Cardiac fibroblast (primary cell): ENCODE results near the gene CDH8.

ENCODE experiments used
- DNase-seq, 2 donors: peaks; one replicate each; pipeline versions ENCODE4 v3.0.0 to v3.0.0-alpha.2; 2010; ENCODE audit warnings: low read depth in 2 of 2
- H3K4me3 ChIP-seq, 2 donors: replicated peaks in 1 of 2; 1 replicate in 1 of 2; 2 replicates in 1 of 2; pipeline ENCODE4 v1.5.1; 2011; ENCODE audit warnings: low read depth in 2 of 2, low read length in 2 of 2, mild to moderate bottlenecking in 2 of 2, moderate library complexity in 1 of 2
- CTCF ChIP-seq: IDR thresholded peaks from one replicate; pipeline ENCODE4 v1.5.1; 2011; ENCODE audit warnings: low read depth, mild to moderate bottlenecking, low read length, inconsistent platforms

Gene CDH8

GRCh38 chr16:61684541-61684940, 351.7 kb downstream of the CDH8 start:
- TF ChIP-seq CTCF: no peak
- H3K4me3 ChIP-seq: no peak overlapping the region
- no peak for DNase-seq

- TF ChIP-seq CTCF: no peak
- no peak overlapping the region for H3K4me3 ChIP-seq
- no peak for DNase-seq
Observed at GRCh38 chr16:61681673-61682072, 354.6 kb downstream of the CDH8 start.

GRCh38 chr16:61681124-61681523, 355.1 kb downstream of the CDH8 start:
- DNase-seq: no peak
- H3K4me3 ChIP-seq: no peak overlapping the region
- TF ChIP-seq CTCF: no peak

GRCh38 chr16:61678182-61678581, 358.1 kb downstream of the CDH8 start:
- no peak for DNase-seq
- no peak for TF ChIP-seq CTCF
- H3K4me3 ChIP-seq: no peak overlapping the region

- no peak for DNase-seq
- no peak for TF ChIP-seq CTCF
- no peak overlapping the region for H3K4me3 ChIP-seq
Observed at GRCh38 chr16:61677776-61678175, 358.5 kb downstream of the CDH8 start.

GRCh38 chr16:61676740-61677139, 359.5 kb downstream of the CDH8 start:
- DNase-seq: no peak
- no peak overlapping the region for H3K4me3 ChIP-seq
- no peak for TF ChIP-seq CTCF

GRCh38 chr16:61671161-61671560, 365.1 kb downstream of the CDH8 start:
- TF ChIP-seq CTCF: no peak
- H3K4me3 ChIP-seq: no peak overlapping the region
- DNase-seq: no peak
